Glomerular visceral epithelial cell (primary cell): ENCODE data around the gene RELN.
A peak's percentile ranks its signal among the peaks of the same experiment; 100 is the strongest.

Source experiments
- DNase-seq: peaks from one replicate; pipeline ENCODE4 v3.0.0-alpha.2; 2016; ENCODE audit errors: extremely low spot score

The RELN gene

DNA sequence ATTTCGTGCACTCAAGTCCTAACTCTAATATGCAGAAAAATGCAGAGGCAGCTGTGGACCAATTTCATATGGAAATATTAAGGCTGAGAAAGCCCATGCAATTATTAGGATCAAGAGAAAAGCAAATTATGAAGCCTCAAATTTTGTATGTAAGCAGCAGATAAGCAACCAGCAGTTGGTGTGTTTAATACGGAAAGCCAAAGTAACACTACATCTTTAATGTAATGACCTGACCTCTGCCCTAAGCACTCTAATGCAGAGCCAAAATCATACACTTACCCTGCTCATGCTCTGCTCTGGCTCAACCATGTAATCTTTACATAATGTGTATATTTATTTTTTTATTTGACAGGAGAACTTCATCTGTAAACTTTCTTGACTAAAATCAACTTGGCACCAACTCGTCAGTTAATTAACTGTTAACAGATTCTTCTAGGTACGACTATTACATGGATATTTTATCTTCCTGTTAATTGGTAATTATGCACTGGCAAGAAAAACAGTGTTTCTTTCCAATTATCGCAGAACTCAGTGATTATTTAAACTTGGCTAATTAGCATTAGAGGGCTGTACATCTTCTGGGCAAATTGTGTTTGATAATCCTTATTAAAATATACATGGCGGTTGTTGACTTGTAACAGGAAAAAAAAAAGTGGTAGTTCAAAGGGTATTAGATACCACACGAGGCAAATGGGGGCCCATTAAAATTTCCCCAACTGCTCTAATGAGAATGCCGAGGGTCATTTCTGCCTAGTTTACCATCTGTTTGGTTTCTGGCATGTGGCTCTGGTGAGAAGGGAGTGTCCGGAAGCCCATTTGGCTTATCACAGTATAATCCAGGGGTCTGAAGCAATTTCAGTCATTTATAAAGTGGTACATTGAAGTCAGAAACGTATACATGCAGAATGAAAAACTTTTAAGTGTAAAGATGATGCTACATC, 94.5 kb downstream of the RELN start:
- DNase-seq = no peak

DNA sequence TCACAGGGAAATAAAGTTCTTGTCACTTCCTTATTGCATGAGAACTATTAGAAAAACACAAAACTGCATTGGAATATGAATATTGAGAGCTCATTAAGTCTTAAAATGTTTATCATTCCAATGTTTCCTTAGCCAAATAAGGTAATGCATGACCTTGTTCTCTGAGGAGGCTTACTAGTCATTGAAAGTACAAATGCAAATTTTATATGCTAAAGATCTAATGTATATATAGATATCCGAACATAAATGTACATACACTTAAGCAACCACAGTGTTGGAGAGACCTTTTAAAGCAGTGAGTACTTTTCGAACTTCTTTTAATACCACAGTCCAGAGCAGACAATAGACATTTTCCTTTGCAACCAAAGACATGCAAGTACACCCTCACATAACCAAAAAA, 96.1 kb downstream of the RELN start:
- no peak for DNase-seq

DNA sequence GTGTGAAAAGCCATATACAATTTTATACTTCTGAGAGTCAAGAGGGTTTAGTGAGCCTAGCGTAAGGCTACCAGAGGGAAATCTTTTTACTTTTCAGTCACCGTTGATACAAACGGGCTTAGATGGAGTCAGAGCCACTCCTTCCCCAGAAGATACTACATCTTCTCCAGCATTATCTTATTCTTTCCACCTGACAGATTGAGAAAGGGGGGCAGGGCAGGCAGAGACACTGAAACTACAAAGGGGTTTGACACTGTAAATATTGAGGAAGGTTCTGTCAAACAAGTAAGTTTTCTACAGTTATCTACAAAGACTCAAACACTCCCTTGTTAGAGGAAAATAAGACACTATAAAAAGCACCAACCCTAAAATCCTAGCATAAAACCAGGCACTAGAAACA, 100.0 kb downstream of the RELN start:
- DNase-seq = no peak

DNA sequence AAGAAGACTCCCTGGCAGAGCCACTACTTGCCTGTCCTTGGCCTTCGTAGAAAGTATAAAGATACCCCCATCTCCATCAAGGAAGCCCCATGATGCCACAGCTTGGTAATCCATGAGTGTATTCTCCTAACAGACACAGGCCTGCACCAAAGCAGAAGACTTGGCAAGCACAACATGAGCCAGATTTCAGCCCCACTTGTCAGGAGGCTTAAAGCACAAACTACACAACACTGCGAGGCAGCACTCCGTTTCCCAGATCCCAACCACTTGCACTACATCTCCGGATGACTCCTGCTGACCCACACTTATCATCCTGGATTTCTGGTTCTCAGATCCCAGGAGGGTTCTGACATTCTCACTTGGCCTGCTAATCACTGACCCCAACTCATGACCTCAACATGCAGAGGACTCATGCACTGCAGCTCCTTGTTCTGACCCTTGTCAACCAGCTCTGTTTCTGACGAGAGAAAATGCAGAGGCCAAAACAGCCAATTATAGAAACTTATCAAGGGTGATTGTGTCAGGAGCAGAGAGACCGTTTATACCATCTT, 100.8 kb downstream of the RELN start:
- DNase-seq = no peak

DNA sequence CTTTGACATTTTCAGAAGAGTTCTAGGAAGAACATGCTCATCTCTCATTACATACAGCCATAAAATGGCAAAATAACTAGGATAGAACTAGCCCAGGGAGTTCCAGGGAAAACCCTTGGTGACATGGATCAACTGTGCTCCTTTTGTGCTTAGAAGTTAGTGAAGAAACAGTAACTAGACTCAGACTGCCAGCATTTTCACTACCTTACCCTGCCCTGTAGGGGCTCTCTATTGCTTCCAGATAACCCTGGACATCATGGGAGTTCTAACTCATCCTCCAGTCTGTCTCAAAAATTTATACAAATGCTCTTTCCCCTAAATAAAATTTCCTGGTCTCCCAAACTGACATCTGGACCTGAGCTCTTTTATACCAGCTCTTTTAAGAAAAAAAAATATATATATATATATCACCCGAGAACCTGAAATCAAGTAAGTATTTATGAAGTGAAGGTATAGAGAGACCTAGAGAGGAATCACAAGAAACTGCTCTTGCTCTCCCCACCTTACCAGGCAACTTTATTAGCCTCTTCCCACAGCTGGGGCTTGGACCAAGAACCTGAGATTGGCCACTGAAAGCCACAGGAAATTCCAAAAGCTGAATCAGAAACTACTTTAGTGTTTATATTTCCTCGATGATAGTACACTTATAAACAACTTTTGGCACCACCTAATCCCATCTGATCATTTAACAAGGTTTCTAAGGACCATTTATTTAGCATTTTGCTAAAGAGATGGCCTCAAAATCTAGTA, 101.4 kb downstream of the RELN start:
- DNase-seq = no peak

DNA sequence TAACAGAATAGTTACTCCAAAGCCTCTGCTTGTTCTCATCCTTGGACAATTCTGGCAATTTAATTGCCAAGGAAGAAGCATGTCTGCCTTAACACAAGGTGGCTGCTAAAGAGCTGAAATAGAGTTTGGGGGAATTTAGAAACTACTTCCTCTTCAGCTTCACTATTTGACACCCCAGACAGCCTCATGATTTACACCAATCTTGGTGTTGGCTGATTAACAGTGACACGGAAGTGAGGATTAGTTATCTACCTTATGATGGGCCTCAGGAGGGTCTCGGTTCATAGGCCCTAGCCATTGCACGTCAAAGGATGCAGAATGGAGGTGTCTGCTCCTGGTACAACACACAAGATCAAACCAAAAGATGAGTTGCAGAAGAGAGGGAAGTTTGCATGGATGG, 102.4 kb downstream of the RELN start:
- DNase-seq = no peak

DNA sequence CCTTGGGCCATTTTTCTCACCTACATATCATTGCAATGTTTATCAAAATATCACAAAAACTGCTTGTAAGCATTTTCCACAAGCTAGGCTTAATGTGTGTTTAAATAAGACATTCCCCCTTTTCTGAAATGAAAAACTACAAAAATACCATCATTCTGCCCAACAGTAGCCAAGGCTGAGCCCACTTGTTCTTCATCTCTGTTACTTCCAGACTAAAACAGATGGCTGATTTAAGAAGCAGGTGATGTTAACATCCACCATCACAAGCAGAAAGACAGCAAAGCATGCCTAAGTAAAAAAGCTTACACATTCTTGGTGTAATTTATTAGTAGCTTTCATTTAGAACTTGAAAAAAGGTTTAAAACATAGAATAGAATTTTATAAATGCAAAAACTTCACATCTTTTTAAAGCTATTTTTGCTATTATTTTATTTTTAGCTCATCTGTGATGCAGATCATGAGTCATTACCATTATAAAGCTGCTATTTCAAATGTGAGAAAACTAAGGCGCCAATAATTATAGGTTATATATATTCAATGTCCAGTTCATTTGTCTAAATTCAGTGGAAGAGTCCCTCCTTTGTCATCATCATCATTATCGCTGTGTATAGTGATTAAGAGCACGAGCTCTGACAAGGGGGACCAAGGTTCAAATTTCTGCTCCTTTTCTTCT, 109.4 kb downstream of the RELN start:
- no peak for DNase-seq

DNA sequence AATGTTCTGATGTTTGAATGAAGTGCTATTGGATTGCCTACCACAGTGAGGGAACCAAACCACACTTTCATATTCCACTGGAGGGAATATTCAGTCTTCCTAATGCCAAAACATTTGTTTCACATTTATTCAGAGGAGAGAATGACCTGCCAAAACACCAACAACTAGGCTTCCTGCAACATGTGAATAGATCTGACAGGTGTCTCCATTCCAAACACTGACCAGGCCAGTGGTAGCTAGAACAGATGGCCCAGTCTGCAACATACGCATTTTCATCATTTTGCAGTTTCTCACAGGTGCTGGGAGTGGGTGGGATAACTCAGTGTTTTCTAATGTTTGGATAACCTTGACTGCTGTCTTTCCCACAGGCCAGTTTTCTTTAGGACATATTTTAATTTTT, 110.0 kb downstream of the RELN start:
- no peak for DNase-seq

DNA sequence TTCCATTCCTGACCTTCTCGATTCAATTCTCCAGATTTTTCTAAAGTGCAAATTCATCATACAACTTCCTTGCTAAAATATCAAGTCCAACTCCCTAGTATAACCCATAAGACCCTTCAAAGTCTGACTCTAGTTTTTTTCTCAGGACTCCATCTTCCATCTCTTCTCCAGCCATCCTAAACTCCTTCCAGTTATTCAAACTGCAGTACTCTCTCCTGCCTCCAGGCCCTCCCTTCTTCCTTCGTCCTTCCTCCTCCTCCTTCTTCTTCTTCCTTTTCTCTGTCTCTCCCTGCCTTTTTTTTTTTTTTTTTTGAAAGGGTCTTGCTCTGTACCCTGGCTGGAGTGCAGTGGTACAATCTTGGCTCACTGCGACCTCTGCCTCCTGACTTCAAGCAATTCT, 111.9 kb downstream of the RELN start:
- no peak for DNase-seq

DNA sequence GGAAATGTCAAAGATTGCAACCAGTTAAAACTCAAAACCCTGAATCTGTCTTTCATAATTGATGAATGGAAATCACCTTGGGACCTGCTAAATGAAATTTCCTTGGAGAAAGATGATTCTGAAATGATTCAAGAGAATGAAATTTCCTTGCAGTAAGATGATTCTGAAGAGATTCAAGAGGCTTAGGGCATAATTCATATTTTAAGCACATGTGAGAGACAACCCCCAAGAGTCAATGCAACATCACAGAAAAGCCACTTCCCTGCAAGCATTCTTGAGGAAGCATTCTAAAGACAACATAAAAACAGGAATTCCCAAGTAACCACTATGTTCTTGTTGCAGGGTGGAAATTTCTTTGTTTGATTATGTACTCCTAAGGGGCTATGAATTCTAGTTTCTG, 113.7 kb downstream of the RELN start:
- DNase-seq = no peak

DNA sequence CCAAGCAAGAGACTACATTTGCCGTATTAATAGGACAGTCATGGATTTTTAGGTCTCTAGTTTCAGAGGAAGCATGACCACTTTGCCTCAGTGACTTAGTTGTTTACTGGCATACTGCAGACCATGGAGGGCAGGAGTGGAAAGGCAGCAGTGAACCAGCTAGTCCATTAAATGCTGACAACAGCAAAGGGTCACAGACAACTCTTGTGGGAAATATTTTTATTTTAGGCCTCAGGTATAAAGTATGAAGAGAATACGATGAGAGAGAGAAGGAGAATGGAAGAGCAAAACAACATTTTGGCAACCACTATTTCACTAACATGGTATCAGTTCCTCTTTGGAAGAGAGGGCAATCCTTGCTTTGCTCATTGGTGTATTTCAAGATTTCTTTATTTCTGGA, 118.0 kb downstream of the RELN start:
- no peak for DNase-seq

DNA sequence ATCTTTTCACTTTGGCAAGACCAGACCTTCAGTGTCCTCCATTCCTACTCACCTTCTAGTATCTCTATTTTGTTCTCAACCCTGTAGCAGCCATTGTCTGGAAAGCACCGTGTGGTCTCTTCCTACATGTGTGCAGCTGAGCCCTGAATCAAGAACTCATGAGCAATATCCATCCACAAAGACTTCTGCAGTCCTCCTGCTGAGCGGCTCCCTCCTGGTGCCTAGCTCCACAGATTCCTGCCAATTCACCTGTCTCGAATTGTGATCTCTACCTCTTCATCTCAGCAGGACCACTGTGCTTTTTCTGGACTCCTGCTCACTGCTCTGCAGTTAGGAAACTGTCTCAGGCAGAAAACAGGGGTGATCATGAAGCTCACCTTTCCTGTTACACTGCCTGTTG, 118.8 kb downstream of the RELN start:
- DNase-seq = no peak

DNA sequence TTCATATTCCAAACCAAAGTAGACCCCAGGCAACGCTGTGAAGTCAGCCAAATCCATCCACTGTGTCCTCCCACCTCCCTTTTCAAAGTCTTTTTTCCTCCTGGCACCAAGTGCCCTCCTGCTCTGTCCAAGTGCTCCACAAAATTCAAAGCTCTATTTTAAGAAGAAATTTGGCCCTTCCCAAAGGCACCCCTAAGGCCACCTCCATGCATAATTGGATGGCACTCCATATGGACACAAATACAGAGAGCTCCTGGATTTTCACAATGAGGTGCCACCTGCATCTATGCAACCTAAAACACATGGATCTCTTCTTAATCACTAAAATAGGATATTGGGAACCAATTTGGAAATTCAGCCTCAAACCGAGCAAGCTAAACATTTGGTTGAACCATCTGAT, 121.6 kb downstream of the RELN start:
- DNase-seq = no peak

DNA sequence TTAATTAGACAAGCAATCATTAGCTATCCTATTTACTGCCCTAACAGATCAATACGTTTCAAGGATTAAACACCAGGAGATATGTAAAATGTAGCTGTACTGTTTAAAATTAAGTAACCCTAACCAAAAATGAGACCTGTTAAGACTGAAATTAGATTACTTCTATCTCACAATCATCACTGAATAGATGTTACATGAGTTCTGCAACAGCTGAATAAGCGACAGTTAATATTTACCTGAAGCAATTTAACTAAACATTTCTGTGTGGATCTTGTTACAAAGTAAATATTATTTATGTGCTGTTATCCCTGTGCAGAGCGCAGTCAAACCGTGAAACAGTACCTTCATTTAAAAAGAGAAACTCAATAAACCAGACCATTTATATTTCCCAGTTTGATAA, 122.5 kb downstream of the RELN start:
- no peak for DNase-seq

DNA sequence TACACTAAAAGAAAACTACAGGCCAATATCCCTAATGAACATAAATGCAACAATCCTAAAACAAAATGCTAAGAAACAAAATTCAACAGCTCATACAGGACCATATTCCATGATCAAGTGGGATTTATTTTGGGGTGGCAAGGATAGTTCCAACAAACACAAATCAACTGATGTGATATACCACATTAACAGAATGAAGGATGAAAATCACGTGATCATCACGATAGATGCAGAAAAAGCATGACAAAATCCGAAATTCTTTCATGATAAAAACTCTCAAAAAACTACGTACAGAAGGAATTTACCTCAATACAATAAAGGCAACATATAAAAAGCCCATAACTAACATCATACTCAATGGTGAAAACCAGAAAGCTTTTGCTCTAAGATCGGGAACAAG, 124.0 kb downstream of the RELN start:
- no peak for DNase-seq

DNA sequence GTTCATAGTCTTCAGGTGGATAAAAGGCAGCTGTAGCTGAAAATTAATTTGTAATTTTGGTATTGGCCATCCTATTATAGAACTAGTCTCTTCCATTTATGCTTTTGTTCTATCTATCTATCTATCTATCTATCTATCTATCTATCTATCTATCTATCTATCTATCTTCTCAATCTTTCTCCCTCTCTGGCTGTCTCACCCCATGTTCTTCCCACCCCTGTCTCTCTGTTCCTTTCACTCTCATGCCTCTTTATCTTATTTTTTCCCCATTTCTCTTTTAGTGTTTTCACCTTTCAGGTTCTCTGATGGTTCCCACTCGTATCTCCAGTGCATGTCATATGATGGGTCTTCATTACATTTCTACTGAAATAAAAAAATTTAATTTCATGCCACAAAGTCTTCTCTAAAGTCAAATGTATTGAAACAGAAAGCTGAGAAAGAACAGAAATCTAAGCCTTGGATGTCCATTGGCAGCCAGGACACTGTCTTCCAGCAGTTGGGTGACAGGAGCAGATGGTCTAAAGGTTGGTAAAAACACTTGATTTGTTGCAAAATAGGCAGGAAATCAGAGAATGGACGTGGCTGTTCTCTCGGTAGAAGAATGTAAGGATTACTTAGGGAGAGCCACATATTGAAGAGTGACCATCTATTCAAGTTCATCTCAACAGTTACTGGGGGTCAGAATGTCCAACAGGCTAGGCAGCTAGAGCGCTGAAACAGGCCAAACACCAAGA, 127.0 kb downstream of the RELN start:
- DNase-seq = no peak

DNA sequence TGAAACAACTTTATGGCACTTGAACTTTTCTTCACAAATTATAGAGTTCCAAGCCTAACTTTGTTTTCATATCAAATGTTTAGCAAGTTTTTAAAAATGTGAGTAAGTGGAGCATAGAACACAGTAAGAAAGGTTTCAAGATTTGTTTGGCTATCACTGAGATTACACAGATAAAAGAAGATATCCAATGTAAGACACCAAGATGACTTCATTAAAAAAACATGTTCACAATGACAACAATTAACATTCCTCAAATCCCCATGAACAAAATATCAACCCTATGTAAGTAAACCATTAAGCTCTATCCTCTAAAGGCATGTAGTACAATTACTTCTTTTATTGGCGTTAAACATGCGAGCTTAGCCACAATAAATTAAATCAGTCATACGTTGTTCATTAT, 129.7 kb downstream of the RELN start:
- DNase-seq = no peak

DNA sequence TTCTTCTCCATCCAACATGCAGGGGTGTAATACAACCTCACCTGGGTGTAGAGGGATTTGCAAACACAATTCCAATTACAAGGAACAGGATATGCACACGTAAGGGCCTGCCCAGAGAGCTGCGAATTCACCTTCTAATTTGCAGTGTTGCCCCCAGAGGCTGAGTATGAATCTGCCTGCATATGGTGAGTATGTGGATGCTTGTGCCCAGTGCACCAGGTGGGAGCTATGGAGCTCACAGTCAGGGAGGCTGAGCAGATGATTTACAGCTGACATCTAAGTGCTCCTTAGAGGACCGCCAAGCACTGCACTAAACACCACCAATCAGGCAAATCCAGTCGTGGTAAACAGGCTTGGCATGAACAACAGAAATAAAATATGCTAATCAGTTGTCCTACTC, 132.0 kb downstream of the RELN start:
- DNase-seq = no peak

DNA sequence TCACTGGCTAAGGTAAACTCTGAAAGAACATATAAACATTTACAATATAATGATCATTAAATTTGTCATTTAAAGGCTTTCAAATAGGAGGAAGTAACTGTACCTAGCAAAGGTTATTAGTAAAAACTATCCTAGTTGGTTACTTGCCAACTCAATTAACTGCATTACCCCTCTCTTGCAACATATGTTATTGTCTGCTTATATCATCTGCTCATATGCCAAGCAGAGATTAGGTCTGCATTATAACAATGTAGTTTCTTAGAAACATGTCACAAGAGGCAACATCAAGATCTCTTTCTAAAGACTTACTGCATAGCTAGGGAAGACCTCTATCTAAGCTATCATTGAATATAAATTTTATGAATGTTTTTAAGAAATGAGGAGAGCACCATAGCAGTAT, 132.5 kb downstream of the RELN start:
- no peak for DNase-seq

DNA sequence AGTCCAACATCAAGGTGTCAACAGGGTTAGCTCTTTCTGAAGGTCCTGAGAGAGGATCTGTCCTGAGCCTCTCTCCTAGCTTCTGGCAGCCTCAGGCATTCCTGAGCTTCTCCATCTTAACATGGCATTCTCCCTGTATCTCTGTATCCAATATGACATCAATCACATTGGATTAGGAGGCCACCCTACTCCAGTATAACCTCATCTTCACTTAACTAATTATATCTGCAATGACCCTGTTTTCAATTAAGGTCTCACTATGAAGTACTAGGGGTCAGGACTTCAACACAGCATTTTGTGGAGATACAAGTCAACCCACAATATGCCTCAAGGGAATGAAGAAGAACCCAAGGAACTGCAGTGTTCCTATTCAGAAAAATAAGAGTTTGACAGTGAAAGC, 133.8 kb downstream of the RELN start:
- no peak for DNase-seq

DNA sequence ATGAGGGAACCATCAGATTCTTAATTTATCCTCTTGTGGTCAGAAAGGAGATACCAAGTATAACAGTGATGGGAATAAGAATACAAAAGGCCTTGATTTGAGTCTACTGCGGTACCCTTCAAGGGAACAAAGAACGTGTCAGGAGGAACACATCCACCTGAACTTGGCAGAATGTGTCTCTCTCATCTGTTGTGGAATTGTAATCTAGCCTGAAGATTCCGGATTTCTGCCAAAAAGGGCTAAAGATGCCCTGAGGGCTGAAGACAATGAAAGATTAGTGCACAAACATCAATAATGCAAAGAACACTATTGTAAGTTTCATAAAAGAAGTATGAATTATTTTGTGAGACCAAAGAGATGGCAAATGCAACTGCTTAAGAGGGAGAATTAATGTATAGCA, 134.8 kb downstream of the RELN start:
- no peak for DNase-seq

DNA sequence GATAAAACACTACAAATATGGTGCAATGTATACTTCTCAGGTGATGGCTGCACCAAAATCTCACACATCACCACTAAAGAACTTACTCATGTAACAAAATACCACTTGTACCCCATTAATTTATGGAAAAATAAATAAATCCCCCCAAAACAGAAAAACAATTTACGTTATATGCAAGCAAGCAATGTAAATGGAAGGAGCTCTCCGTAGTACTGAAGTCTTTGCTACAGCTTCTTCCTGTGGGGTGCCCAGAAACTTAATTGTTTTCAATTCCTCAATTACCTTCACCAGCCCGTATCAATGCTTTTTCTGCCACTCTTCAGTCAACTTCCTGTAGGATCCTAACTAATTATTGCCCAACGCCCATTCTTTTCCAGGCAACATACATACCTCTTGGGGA, 138.1 kb downstream of the RELN start:
- peak; percentile 1 for DNase-seq
